ENCODE measurements around the gene CABP2.

Gene CABP2

DNA sequence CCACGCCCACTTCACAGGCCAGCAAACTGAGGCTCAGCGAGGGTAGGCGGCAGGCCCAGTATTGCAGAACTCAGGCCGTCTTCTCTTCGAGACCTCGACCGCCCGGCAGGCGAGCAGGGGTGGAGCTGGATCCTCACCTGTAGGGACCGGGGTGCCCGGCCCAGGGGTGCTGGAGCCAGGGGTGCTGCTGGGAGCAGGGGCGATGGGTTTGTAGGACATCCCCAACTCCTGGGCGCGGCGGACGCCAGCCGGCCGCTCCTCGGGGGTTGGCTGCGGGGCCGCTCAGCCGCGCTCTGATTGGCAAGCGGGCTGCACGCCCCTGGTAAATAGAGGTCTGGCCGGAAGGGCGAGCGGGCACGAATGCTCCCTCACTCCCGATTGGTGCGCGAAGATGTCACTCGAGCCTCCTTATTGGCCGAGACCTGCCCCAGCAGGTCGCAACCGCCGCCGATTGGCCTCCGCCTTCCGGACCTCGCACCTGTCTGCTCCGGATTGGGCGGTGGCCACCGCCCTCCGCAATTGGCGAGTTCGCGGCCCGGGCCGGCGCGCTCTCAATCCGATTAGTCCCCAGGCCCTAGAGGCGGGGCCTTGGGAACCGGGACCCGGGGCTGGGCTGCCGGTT lies 15.3 kb downstream of the CABP2 start, which contains the start of gene CDK2AP2:
Gene CDK2AP2 (minus strand): TSS at position 299 of the 622 bp plus-strand sequence. CDS start 80 bp downstream, at position 219.
- peak; percentile 96 for DNase-seq (ENCODE audit: low read depth)

DNA sequence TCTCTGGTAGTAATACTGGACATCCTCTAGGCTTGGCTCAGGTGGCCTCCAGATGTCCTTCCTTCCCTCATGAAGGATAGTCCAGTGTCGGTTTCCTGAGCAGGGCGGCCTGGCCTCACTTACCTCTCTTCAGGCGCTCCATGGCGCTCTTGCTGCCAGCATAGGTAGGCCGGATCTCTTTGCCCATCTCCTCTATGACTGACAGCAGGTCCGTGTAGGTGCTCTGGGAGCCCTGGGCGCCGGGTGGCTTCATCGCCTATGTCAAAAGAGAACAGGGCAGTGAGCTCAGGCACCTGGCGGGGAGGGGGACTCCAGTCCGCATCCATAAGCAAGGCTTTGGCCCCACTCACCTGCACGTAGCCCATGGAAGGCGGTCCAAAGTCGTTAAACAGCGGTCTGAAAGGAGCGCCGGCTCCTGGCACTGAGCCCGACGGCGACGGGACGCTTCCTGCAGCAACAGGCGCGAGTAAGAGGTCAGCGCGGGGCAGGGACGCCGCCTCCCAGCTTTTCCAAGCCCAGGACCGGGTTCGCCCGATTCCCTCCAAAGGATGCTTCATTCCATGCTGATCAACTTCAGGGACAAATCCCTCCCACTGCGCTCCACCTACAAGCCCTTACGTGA lies 15.9 kb downstream of the CABP2 start:
- no peak for DNase-seq (ENCODE audit: low read depth)

DNA sequence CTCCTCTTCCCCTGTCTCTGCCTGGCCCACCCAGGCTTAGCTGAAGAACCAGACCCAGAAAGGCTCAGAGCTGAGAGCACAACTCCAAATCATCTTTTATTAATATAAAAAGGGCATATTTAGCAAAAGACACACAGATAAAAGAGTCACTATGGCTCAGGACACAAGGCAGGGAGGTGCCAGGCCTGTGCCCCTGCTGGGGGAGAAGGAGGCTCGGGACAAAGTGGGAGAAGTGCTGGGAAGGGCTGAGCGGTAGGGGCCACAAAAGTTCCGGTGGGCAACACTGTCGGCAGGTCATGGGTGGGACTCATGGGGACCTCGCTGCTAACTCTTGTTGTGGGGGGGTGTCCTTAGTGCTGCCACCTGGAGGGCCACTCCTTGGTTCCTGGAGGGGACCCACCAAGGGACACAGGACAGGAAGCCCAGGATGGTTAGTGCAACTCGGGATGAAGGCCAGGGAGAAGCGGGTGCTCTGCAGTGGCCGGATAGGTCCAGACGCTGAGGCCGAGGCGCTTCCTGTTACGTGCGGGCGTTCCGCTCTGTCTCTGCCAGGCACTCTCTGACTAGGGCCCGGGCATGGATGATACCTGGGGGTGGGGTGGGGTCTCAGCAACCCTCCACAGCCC lies 16.7 kb downstream of the CABP2 start:
- DNase-seq (ENCODE audit: low read depth), result no peak

DNA sequence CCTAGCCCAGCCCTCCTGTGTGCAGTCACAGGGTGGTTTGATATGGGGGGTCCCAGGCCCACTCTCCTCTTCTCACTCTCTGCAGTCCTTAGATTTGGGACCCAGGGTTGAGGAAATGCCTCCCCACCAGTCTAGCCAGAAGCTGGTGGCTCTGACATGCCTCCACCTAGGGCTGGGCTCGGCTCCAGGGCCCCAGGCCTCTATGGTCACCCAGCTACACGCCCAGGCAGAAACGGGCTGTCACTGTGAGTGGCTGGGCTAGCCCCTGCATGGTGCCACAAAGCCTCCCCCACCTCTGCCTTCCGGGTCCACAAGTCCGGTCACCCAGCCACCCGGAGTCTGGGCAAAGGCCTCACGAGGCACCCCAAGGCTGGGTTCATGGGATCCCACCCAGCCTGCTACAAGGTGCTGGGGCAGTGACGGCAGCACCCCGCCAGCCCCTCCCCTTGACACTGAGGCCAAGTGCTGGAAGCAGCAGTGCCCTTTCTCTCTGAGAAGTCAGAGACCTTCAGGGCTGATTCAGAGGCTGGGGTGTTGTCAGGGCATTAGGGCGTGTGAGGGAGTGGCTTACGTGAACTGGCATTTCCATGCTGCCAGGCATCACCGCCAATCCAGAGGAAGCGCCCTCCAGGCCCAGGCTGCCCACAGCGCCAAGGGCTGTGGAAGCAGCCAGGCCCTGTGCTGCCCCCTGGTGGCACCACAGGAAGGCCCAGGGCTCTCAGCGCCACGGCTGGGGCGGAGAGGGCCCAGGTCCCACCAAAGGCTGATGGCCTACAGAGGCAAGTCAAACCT lies 17.4 kb downstream of the CABP2 start:
- DNase-seq (ENCODE audit: low read depth), result peak; percentile 87

DNA sequence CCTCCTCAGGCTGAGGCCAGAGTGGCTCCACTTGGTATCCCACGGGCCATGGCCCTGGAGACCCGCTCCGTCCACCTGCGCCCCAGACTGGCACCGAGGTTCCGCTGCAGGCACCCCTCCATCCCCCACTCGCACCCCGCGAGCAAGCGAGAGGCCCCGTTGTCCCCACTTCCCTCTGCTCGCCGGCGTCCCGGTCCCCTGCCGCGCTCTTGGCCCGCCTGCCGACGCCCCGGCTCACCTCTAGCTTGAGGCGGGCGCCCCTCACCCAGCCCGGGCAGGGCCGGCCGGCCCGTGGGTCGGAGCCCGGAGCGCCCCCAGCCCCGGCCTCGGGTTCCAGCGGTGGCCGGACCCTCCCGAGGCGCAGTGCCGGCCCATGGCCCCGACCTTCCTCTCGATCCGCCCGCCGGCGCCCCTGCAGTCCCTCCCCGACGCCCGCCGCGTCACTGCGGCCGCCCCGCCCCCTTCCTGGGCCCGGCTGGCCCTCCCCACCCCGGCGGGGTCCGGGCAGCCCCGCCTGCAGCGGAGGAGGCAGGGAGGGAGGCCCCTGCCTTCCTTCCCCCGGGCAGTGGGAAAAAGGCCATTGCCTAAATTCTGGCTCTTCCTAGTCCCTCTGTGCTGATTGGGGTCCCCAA lies 18.2 kb downstream of the CABP2 start, which contains the start of gene PITPNM1:
Gene PITPNM1 (minus strand): TSS at position 414 of the 632 bp plus-strand sequence. CDS start 1,183 bp downstream, outside the sequence.
- DNase-seq (ENCODE audit: low read depth), result peak; percentile 69

DNA sequence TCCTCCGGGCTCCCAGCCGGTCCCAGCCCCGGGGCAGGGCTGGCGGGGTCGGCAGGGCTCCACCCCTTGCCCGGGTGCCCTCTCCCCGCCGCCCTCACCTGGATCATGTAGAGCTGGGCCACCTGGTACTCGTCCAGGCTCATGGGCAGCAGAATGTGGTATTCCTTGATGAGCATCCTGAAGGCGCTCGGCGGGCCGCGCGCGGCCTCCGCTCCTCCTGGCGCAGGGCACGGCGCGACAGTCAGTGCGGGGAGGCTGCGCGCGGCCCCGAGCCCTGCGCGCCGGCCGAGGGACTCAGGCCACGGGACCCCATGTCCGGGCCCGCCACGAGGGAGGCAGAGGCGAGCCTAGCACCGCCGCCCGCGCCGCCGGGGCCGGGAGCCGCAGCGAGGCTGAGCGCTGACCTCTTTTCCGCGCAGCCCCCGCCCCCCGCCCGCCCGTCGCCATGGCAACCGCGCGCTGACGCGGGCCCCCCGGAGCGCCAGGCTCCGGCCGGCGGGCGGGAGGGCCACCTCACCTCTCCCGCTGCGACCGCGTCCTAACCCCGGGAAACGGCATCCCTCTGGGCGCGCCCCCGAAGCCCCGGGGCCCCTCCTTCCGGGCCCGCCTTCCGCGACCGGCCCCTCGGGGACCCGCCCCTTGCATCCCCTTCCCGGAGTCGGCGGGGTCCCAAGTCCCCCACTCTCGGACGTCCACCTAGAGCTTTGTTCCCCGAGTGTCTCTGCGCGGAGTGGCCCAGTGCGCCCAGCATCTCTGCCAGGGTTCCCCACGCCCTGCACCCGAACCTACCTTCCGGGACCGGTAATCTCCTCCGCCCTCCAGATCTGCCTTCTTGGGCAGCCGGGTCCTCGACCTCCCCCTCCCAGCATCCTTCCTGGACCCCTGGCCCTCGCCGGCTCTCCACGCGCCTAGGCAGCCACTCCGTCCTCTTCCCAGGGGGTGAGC lies 19.0 kb downstream of the CABP2 start:
- peak; percentile 37 for DNase-seq (ENCODE audit: low read depth)

DNA sequence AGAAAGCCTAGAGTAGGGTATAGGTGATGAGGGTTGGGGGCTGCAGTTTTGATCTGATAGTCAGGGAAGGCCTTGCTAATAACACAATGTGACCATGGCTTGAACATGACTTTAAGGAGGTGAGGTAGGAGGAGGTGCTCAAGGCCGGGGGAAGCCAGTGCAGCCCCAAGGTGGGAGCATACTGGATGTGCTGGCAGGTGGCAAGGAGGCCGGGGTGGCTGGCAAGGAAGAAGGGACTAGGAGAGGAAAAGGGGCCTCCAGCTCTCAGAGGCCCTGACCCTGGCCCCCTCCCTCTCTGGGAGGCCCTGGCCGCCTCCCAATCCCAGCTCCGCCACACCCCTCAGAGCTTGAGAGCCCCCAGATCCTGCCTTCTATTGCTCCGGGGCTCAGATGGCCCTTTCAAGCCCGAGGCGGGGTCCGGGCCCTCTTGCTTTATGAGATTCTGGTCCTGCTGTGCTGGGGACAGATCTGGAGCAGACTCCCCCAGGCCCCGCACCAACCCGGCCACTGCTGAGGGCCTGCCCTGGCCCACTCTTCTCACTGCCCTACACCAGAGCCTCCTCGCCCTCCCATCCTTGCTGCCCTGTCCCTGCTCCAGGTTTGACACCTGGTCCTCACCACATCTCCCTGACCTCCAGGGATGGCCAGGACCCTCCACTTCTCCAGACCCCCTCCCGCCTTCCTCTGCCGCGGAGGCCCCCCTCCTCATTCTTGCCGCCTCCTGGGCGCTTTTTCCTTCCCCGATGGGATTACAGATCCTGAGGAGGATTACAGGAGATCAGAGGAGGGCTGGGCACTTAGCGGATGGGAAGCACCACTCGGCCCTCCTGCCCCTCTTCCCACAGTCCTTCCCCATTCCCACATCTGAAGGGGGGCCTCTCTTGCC lies 19.9 kb downstream of the CABP2 start:
- DNase-seq (ENCODE audit: low read depth), result no peak

DNA sequence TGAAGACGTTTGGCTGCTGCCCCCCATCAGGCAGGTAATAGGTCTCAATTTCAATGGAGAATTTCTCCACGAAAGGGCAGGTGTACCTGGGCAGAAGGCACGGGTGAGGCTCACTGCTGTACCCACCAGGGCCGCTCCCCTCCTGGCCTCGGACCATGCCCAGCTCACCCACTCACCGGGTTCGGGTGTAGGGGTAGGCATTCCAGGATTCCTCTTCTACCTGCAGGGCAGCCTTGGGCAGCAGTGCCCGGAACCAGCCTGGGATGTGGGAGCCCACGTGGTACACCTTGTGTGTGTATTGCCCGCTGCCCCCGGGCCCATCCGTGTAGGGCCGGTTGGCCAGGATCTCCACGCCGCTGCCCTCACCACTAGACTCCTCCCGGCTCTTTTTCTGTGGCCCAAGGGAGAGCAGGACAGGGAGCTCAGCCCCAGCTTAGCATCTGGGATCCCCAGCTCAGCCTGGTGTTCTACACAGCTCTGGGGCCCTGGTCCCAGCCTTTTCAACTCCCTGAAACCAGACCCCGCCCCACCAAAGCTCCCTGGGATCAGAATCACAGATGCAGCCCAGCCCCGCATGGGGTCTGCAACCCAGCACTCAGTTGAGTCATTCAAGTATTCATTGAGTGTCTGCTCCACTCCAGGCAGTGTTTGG lies 20.8 kb downstream of the CABP2 start:
- DNase-seq (ENCODE audit: low read depth), result no peak

DNA sequence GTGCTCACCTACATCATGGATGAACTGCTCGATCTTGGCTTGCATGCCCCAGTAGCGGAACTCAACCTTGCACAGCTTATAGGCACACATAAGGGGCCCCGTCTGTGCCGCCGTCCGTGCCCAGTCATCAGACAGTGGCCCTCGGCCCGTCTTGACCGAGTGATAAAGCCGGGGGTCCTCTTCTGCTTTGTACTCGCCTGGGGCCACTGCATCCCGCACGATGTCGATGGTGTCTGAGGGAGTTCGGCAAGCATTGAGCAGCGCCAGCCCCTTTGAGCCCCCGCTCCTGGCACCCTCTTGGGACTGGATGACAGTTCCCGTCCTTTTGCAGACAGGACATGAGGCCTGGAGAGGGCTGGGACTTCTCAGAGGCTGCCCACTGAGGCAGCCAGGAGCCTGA lies 21.4 kb downstream of the CABP2 start:
- no peak for DNase-seq (ENCODE audit: low read depth)

DNA sequence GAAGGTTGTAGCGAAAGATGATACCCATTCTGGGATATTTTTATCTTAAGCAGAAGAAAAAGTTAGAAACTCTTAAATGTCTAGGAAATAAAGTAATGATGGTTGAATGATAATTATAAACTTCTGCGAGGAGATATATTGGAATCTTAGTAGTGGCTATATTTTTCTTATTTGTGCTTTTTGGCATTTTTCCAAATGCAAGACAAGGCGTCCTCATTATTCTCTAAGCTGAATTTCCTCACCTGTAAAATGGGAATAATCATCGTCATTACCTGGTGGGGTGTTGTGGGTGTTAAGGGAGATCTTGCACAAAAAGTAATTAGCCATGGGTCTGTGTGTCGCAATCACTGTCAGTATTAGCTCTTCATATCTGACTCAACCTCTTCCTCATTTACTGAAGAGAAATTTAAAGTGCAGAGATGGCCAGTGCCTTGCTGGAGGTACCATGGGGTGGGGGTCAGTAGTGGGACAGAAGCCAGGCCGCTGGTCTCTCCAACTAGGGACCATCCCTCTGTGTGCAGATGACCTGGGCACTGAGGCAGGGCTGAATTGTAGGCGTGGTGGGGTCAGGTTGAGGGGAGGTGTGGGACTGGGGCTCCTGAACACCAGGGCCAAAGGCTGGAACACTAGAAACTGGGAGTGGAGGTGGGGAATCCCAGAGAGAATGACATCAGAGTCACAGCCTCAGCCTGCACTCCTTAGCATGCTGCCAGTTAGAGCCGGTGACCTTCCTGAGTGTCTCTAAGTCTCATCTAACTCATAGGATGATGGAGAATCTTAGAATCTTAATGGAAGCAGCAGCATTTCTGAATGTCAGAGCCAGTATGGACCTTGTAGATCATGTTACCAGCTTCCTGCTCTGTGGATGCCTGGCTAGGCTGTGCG lies 22.2 kb downstream of the CABP2 start:
- no peak for DNase-seq (ENCODE audit: low read depth)

DNA sequence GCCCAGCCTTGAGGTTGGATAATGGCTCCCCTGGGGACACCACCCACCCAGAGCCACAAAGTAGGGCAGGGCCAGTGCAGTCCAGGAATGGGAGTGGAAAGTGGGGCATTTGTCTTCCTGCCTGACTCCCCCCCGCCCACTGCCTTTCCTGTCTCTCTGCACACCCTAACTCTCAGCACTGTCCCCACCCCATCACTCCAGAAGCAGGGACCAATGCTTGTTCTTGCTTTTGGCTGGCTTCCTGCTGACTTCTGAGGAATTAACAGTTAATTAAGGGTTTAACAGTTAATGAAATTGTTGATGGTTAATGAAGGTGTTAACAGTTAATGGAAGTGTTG lies 22.8 kb downstream of the CABP2 start:
- no peak for DNase-seq (ENCODE audit: low read depth)

DNA sequence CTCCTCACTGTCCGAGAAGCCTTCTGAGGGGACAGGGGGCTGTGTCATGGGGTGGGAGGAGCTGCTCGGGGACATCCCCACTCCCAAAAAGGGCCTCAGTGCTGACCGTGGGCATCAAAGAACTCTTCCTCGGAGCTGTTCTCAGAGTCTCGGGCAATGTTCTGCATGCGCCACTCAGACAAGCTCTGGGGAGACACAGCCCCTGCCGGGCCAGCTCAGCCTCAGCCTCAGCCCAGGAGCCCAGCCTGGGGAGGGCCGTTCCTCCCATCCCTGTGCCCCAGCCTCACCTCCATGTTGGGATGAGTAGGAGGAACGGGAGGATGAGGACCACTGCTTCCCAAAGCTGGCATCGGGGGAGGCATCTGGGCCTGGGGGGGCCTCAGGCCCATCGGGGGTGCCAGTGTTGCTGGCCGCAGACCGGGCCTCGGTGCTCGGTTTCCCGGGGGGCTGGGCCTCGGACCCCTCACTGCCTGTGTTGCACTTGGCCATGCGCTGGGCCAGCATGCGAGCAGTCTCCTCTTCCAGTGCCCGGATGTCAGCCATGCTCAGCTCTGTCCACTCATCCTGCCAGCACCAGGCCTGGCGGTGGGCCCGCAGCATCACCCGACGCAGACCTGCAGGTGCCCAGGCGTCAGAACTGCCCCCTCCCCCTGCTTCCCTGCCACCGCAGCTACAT lies 23.3 kb downstream of the CABP2 start:
- DNase-seq (ENCODE audit: low read depth), result no peak

DNA sequence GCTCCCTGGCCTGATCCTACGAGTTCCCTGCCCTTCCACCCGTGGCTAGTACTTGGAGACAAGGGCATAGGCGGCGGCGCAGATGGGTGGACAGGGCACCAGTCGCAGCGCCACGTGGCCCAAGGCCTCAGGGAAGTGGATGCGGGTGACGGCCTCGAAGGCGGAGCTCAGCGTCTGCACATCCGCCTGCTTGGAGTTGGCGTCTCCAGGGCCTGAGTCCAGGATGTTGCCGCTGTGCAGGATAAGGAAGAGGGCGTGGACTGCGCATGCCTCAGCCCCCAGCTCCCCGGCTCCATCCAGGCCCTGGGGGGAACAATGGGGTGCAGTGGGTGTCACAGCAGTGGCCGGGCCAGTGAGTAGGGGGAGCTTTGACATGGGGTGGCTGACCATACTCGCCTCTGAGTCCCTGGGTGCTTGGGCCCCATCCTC lies 24.7 kb downstream of the CABP2 start:
- DNase-seq (ENCODE audit: low read depth), result no peak

DNA sequence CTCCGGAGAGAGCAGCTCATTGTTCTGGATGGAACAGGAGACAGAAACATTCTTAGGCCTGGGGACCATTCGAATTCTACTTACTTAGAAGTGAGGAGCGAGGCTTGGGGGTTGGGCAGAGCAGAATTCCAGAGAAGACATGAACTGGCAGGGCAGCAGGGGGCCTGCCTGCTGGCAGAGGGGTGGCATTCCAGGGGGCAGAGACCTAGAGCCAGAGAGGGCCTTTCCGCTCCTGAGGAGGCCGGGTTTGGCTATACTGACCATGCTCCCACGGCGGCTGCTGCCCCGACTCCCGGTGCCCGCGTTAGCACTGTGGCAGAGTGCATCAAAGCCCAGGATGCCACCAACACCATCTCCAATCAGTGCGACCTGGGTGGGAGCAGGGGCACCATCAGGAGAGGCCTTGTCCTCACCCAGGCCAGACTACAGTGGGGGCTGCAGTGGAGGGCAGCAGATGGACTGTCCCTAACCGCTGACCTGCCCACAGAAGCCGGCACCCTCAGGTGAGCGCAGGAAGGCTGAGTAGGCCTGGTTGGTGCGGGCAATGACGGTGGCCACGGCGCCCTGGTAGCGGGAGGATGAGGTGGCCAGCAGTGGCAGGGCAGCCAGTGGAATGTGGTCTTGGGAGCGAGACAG lies 25.5 kb downstream of the CABP2 start:
- DNase-seq (ENCODE audit: low read depth), result no peak

DNA sequence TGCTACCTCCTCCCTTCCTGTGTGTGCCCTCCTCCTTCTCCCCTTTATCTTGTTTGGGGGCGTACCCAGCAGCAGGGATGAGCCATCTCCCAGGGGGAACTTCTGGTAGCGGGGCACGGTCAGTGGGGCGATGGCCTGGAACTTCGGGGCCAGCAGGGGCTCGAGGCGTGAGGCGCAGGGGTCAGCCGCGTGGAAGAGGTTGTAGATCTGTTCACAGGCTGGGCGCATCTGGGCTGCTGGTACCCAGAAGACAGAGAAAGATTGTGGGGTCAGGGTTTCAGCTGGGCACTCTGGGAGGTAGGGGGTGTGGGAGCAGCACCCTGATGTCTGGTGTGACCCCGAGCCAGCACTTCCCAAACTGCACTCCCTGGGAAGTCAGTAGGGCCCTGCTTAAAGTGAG lies 27.1 kb downstream of the CABP2 start:
- DNase-seq (ENCODE audit: low read depth), result no peak

DNA sequence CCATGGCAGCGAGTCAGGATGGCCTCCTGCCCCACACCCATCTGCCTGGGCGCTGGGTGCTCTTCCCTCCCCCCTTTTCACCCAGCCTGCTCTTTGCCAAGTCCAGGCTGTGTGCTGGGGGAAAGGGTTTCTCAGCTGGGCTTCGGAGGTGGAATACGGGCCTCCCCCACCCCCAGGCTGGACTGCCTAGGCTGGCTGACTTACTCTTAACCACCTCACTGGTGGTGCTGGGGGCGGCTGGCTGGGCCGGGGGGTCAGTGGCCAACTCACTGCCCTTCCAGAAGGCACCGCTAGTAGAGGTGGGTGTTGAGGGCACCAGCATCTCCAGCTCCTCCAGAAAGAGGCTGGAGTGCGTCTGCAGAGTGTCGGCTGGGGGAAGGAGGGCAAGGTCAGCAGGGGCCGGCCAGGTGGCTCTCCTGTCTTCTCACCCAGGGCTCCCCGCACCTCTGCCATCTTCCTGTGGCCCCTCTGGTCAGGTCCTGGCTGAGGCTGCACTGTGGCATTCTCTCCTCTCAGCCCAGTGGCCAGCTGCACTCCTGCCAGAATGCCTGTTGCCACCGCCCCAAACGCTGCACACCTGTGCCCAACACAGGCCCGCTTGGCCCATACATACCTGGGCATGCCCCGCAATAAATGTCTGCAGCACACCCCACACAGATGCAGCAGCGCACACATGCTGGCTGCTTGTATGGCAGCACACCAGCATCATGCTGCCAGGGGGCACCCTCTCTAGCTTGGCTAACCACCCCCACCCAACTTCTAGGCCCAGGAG lies 27.8 kb downstream of the CABP2 start:
- no peak for DNase-seq (ENCODE audit: low read depth)

All from activated T-helper 9 cell treated with anti-CD3 and anti-CD28 coated beads, Interleukin-2, amount 50 U/mL, for 16 hours (primary cell).